ENCODE results near the gene CHFR.

- TF ChIP-seq CTCF (conservative IDR thresholded peaks at IDR 0.05 in 1 of 2, IDR thresholded peaks at IDR 0.05 in 1 of 2; ENCODE audit: extremely low read depth in 1 of 2, insufficient read depth in 1 of 2, low read depth in 1 of 2, low read length in 2 of 2) (peak; percentile 8 to 9), EZH2 (IDR thresholded peaks at IDR 0.05; ENCODE audit: borderline replicate concordance, low read length) (no peak)
Observed at GRCh38 chr12:132921685-132922084, 34.3 kb upstream of the CHFR start.
